Loucy (cell line): ENCODE measurements around the gene CACNA1B.

Experiments used
- H2AFZ ChIP-seq: fragments of 200-600 bp; sonication (generic); 2 replicates; pipeline ENCODE4 v1.6.0; 2016; ENCODE audit warnings: antibody characterized with exemption, mild to moderate bottlenecking, low read length, moderate library complexity
- H3F3A ChIP-seq: fragments of 200-600 bp; 2 replicates; pipeline ENCODE4 v1.6.0; 2016; ENCODE audit warnings: antibody characterized with exemption, low read depth, mild to moderate bottlenecking
- H3K27me3 ChIP-seq: fragments of 200-600 bp; sonication (generic); 2 replicates; pipeline ENCODE4 v1.6.1; 2014; ENCODE audit warnings: low read length, mild to moderate bottlenecking; ENCODE audit not compliant: insufficient read depth, poor library complexity, severe bottlenecking
- H3K36me3 ChIP-seq: fragments of 200-600 bp; sonication (generic); 2 replicates; pipeline ENCODE4 v1.6.1; 2016; ENCODE audit warnings: low read length; ENCODE audit not compliant: insufficient read depth
- H3K4me1 ChIP-seq: fragments of 200-600 bp; sonication (generic); 2 replicates; pipeline ENCODE4 v1.5.1; 2014; ENCODE audit warnings: low read length, mild to moderate bottlenecking; ENCODE audit not compliant: insufficient read depth, poor library complexity, severe bottlenecking
- H3K4me2 ChIP-seq: fragments of 200-600 bp; sonication (generic); 2 replicates; pipeline ENCODE4 v1.6.0; 2014; ENCODE audit warnings: antibody characterized with exemption, low read length, low read depth, mild to moderate bottlenecking; ENCODE audit not compliant: poor library complexity, severe bottlenecking
- H3K4me3 ChIP-seq: fragments of 200-600 bp; sonication (generic); 2 replicates; pipeline ENCODE4 v1.5.1; 2014; ENCODE audit warnings: low read length, mild to moderate bottlenecking, mixed read lengths; ENCODE audit not compliant: poor library complexity, severe bottlenecking
- H3K79me2 ChIP-seq: fragments of 200-600 bp; sonication (generic); 2 replicates; pipeline ENCODE4 v1.6.1; 2014; ENCODE audit warnings: low read length; ENCODE audit not compliant: insufficient read depth
- H3K9ac ChIP-seq: fragments of 200-600 bp; sonication (generic); 2 replicates; pipeline ENCODE4 v1.6.0; 2014; ENCODE audit warnings: mild to moderate bottlenecking, low read depth, low read length, moderate library complexity; ENCODE audit not compliant: poor library complexity, severe bottlenecking
- H3K9me2 ChIP-seq: fragments of 200-600 bp; sonication (generic); replicated peaks from 2 replicates; pipeline ENCODE4 v1.6.1; 2016; ENCODE audit warnings: low read depth, low read length, mixed read lengths
- H3K9me3 ChIP-seq: fragments of 200-600 bp; sonication (generic); 2 replicates; pipeline ENCODE4 v1.6.1; 2014; ENCODE audit warnings: mild to moderate bottlenecking, antibody characterized with exemption, low read length, low read depth; ENCODE audit not compliant: insufficient read depth
- H4K20me1 ChIP-seq: fragments of 200-600 bp; sonication (generic); 2 replicates; pipeline ENCODE4 v1.6.0; 2014; ENCODE audit warnings: antibody characterized with exemption, low read length, mild to moderate bottlenecking; ENCODE audit not compliant: insufficient read depth, poor library complexity, severe bottlenecking
- CTCF ChIP-seq: fragments of 200-600 bp; sonication (generic); conservative IDR thresholded peaks from 2 replicates; pipeline ENCODE4 v1.5.1; 2014; ENCODE audit warnings: mild to moderate bottlenecking, antibody characterized with exemption, low read length
- EZH2phosphoT487 ChIP-seq: fragments of 200-600 bp; IDR thresholded peaks from 2 replicates; pipeline ENCODE4 v1.6.1; 2018; ENCODE audit warnings: antibody characterized with exemption, mild to moderate bottlenecking, moderate library complexity, borderline replicate concordance

Gene CACNA1B

GRCh38 chr9:138071292-138071691, 193.7 kb downstream of the CACNA1B start:
- Histone ChIP-seq H3K27me3 (no peaks in the 10 kb centered on the region), H3K9ac (no peak overlapping the region), H2AFZ (no peak overlapping the region), H3K4me3 (no peak overlapping the region), H3K36me3 (no peaks in the 10 kb centered on the region), H3K4me2 (no peak overlapping the region), H3K9me2 (no peaks in the 10 kb centered on the region), H3K9me3 (peaks cover 43% of the 10 kb centered on the region), H3F3A (no peaks in the 10 kb centered on the region), H3K4me1 (no peaks in the 10 kb centered on the region), H3K79me2 (no peaks in the 10 kb centered on the region), H4K20me1 (no peaks in the 10 kb centered on the region)
- no peak for TF ChIP-seq EZH2phosphoT487
- no peak for TF ChIP-seq CTCF

- no peaks in the 10 kb centered on the region for H3F3A ChIP-seq
- H3K4me1 ChIP-seq, result no peaks in the 10 kb centered on the region
- H3K9me2 ChIP-seq, result no peaks in the 10 kb centered on the region
- H3K4me3 ChIP-seq, result no peak overlapping the region
- H3K79me2 ChIP-seq, result no peaks in the 10 kb centered on the region
- no peak overlapping the region for H2AFZ ChIP-seq
- H3K27me3 ChIP-seq, result no peaks in the 10 kb centered on the region
- H3K4me2 ChIP-seq, result no peak overlapping the region
- no peak overlapping the region for H3K9ac ChIP-seq
- H3K9me3 ChIP-seq, result peaks cover 46% of the 10 kb centered on the region
- H3K36me3 ChIP-seq, result no peaks in the 10 kb centered on the region
- no peaks in the 10 kb centered on the region for H4K20me1 ChIP-seq
- TF ChIP-seq EZH2phosphoT487, result no peak
- TF ChIP-seq CTCF, result no peak
Measured at GRCh38 chr9:138071731-138072130, 194.1 kb downstream of the CACNA1B start.

DNA sequence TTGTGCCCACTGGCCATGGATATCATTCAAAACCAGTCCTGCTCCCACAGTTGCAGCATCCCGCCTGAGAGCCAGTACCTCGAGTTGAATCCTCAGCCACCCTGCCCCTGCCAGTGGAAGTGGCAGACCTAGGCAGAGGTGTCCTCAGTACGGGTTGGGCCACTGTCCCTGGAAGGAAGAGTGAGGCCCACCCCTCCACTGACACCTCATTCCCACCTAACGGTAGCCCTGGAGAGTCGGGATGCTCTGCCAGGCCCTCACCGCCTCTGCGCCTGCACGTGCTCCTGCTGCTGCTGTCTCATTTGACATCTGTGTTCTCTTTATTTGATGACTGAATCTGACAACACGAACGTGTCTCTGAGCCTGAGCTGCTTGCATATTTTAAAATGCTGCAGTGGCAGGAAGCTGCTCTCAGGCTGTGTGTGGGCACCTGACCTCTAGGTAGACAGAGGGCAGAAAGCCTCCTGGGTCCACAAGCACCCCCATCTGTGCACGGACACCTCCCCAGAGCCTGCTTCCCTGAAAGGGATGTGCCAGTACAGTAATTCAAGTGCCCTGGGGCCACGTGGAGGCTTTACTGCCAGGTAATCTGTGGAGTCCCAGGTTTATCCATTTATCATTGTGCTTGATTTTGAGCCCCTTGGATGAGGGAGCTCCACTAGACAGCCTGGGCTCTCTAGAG, 194.7 kb downstream of the CACNA1B start:
- no peaks in the 10 kb centered on the region for H3F3A ChIP-seq
- no peaks in the 10 kb centered on the region for H3K36me3 ChIP-seq
- no peak overlapping the region for H3K9ac ChIP-seq
- H3K4me3 ChIP-seq, result no peak overlapping the region
- H3K9me3 ChIP-seq, result peaks cover 51% of the 10 kb centered on the region
- no peaks in the 10 kb centered on the region for H3K4me1 ChIP-seq
- no peaks in the 10 kb centered on the region for H3K9me2 ChIP-seq
- no peaks in the 10 kb centered on the region for H3K27me3 ChIP-seq
- H2AFZ ChIP-seq, result no peak overlapping the region
- TF ChIP-seq CTCF (no peak), EZH2phosphoT487 (no peak)
- no peaks in the 10 kb centered on the region for H4K20me1 ChIP-seq
- H3K4me2 ChIP-seq, result no peak overlapping the region
- no peaks in the 10 kb centered on the region for H3K79me2 ChIP-seq
